Activated CD8-positive, alpha-beta T cell treated with anti-CD3 and anti-CD28 coated beads for 36 hours (primary cell): ENCODE results near the gene KCNV2. TPM values are rescaled to one million over a fixed set of nuclear protein-coding genes. Genes with fewer than 3 reads are reported as not detected.
"Not testable (repeated sequence)": the region's sequence is repeated elsewhere in the genome, so short reads cannot be mapped to it uniquely, and the experiment has no call there.

Experiments
- ATAC-seq: fragments of 200-7000 bp; cut with Tn5 transposase; one replicate; pipeline ENCODE4 v1.10.0; 2021; ENCODE audit warnings: mild to moderate bottlenecking, moderate library complexity
- CTCF ChIA-PET: fragments of 350-600 bp; sonication (Branson Sonifier 250); formaldehyde crosslinking; loops from one replicate; lab custom pipeline; 2021; ENCODE audit warnings: antibody characterized with exemption; lab: Charles Lee
- POLR2A ChIA-PET: fragments of 350-600 bp; sonication (Branson Sonifier 250); formaldehyde crosslinking; loops from one replicate; lab custom pipeline; 2021; ENCODE audit warnings: antibody characterized with exemption; lab: Charles Lee
- DNase-seq: peaks from one replicate; pipeline ENCODE4 v3.0.0-alpha.2; 2020
- H3K27ac Mint-ChIP-seq: one replicate; pipeline ENCODE4 v1.8.0; 2021; ENCODE audit warnings: mild to moderate bottlenecking, mixed read lengths
- H3K27me3 Mint-ChIP-seq: one replicate; pipeline ENCODE4 v1.8.0; 2021; ENCODE audit warnings: mixed read lengths
- H3K36me3 Mint-ChIP-seq: one replicate; pipeline ENCODE4 v1.8.0; 2021; ENCODE audit warnings: low read depth, mixed read lengths
- H3K4me1 Mint-ChIP-seq: one replicate; pipeline ENCODE4 v1.8.0; 2021; ENCODE audit warnings: low read depth, mixed read lengths
- H3K4me3 Mint-ChIP-seq: one replicate; pipeline ENCODE4 v1.8.0; 2021; ENCODE audit warnings: mild to moderate bottlenecking, moderate library complexity, mixed read lengths
- H3K9me3 Mint-ChIP-seq: one replicate; pipeline ENCODE4 v1.8.0; 2021; ENCODE audit warnings: mixed read lengths
- intact Hi-C: fragments of 100-400 bp; cut with micrococcal nuclease; formaldehyde crosslinking; loops from one replicate; pipeline ENCODE4 v1.10.0; 2022
- total RNA-seq, 2 experiments: library from RNA; stranded (reverse); gene quantifications; one replicate each; pipeline ENCODE4 v1.2.3, GENCODE V29; 2021
- TF ChIP-seq, protein P1 (sequence below): fragments of 200-600 bp; IDR thresholded peaks from one replicate; pipeline ENCODE4 v1.8.0; 2022; ENCODE audit warnings: antibody characterized with exemption, mild to moderate bottlenecking

Gene KCNV2
- total RNA-seq, 2 experiments from 2014 or later = not detected

DNA sequence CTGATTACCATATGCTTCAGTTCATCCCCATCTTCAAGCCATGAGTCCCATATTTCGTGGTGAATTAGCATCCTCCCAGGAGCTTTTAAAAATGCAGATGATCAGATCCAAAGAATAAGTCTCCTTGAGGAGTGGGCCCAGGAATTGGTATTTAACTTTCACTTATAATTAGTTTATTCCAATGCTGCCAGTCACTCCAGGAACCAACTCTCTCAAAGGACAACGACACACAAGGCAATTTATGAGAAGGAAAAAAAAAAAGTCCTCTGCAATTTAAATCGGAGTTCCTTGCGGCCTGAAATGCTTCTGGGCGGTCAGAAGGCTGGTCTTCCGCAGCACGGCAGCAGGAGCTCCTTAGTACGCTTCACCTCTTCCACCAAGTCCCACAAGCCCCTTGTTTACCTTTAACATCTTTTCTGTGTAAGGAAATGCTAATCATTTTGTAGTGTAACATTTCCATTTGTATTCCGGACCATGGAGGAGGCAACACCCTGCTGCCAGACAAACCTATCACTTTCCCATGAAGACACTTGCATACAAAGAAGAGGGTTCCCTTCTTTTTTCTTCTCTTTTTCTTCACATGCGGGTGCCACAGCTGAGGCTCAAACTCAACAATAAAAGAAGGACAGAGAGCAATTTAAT, 16.3 kb upstream of the KCNV2 start:
- POLR2A ChIA-PET = no interaction called here
- intact Hi-C loops = no loop called here
- Mint-ChIP-seq H3K4me1 (no peaks in the 10 kb centered on the region), H3K9me3 (no peaks in the 10 kb centered on the region), H3K4me3 (no peak overlapping the region), H3K27ac (no peak overlapping the region), H3K27me3 (no peaks in the 10 kb centered on the region), H3K36me3 (peaks cover 2% of the 10 kb centered on the region)
- DNase-seq (no peak), ATAC-seq (no peak)
- CTCF ChIA-PET = no interaction called here
- TF ChIP-seq, protein P1, sequence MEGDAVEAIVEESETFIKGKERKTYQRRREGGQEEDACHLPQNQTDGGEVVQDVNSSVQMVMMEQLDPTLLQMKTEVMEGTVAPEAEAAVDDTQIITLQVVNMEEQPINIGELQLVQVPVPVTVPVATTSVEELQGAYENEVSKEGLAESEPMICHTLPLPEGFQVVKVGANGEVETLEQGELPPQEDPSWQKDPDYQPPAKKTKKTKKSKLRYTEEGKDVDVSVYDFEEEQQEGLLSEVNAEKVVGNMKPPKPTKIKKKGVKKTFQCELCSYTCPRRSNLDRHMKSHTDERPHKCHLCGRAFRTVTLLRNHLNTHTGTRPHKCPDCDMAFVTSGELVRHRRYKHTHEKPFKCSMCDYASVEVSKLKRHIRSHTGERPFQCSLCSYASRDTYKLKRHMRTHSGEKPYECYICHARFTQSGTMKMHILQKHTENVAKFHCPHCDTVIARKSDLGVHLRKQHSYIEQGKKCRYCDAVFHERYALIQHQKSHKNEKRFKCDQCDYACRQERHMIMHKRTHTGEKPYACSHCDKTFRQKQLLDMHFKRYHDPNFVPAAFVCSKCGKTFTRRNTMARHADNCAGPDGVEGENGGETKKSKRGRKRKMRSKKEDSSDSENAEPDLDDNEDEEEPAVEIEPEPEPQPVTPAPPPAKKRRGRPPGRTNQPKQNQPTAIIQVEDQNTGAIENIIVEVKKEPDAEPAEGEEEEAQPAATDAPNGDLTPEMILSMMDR = no peak

DNA sequence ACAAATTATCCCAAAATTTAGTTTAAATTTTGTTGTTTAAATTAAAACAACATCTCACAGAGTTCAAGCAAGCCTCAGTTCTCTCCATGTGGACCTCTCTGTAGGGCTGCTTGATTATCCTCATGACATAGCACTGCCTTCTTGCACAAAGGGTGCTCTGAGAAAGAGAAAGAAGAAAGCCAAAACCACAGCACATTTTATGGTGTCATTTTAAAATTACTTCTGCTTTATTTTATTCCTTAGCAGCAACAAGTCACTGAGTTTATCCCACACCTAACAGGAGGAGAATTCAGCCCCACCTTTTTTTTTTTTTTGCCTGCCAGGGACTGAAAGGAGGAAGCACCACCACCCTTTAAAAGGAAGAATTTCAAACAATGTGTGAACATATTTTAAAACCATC, 12.8 kb upstream of the KCNV2 start:
- Mint-ChIP-seq H3K4me1 (no peaks in the 10 kb centered on the region), H3K36me3 (peaks cover 4% of the 10 kb centered on the region), H3K9me3 (no peaks in the 10 kb centered on the region), H3K27ac (no peak overlapping the region), H3K27me3 (no peaks in the 10 kb centered on the region), H3K4me3 (no peak overlapping the region)
- TF ChIP-seq, protein P1 = no peak
- ATAC-seq (no peak), DNase-seq (no peak)
- ChIA-PET CTCF (no interaction called here), POLR2A (no interaction called here)
- intact Hi-C loops = no loop called here

DNA sequence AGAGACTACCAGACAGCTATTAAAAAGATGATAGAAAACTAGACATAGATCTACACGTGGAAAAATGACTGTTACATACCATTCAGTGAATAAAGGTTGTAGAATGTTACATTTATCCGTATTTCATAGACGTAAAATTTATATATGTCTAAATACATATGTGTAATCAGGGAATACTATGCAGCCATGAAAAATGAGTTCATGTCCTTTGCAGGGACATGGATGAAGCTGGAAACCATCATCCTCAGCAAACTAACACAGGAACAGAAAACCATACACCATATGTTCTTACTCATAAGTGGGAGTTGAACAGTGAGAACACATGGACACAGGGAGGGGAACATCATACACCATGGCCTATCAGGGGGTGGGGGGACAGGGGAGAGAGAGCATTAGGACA, 10.1 kb upstream of the KCNV2 start:
- intact Hi-C loops, H3K36me3 Mint-ChIP-seq, POLR2A ChIA-PET, DNase-seq, H3K27me3 Mint-ChIP-seq, H3K9me3 Mint-ChIP-seq, CTCF ChIA-PET, H3K27ac Mint-ChIP-seq, ATAC-seq, H3K4me3 Mint-ChIP-seq, H3K4me1 Mint-ChIP-seq: not testable (repeated sequence)

DNA sequence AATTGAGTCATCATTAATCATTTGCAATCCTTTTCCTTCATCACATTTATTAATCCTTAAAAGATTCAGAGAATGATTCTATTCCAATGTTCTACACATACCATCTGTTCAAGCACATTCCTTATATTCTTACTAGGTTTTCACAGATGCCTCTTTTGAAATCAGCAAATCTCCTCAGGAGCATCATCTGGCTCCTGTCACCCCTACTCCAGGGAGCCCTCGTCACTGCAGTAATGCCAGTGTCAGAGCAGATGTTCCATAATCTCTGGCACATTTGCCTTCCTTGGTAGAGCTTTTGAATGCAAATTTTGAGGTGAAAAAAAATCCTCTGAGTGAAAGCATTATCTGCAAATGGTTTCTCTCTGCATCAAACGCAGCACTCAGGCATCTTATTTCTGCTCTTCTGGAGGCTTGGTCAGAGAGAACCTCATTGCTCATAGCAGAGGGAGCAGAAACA, 7.6 kb upstream of the KCNV2 start:
- H3K4me3 Mint-ChIP-seq = no peak overlapping the region
- ChIA-PET POLR2A (no interaction called here), CTCF (no interaction called here)
- DNase-seq = no peak
- no peak for ATAC-seq
- H3K9me3 Mint-ChIP-seq = peaks cover 1% of the 10 kb centered on the region
- H3K27me3 Mint-ChIP-seq = no peaks in the 10 kb centered on the region
- TF ChIP-seq, protein P1 = no peak
- H3K4me1 Mint-ChIP-seq = no peaks in the 10 kb centered on the region
- intact Hi-C loops = no loop called here
- H3K36me3 Mint-ChIP-seq = peaks cover 4% of the 10 kb centered on the region
- no peak overlapping the region for H3K27ac Mint-ChIP-seq

DNA sequence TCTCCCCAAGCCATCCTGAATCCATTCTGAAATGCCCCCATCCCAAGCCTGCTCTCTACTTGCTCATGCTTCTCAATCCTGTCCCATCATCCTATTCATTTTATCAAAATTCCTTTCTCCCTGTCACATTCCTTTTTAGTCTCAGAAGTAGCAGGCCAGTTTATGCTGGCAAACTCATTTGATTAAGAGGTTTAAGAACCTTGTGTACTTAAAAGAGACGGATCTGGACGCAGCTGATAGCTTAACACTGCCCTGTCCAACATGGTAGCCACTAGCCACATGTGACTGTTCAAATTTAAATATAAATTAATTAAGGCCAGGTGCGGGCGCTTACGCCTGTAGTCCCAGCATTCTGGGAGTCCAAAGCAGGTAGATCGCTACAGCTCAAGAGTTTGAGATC, 5.6 kb upstream of the KCNV2 start:
- no peaks in the 10 kb centered on the region for H3K27me3 Mint-ChIP-seq
- intact Hi-C loops = no loop called here
- TF ChIP-seq, protein P1 = no peak
- ATAC-seq (no peak), DNase-seq (no peak)
- H3K9me3 Mint-ChIP-seq = peaks cover 1% of the 10 kb centered on the region
- no peak overlapping the region for H3K4me3 Mint-ChIP-seq
- ChIA-PET POLR2A (no interaction called here), CTCF (no interaction called here)
- no peak overlapping the region for H3K27ac Mint-ChIP-seq
- peaks cover 3% of the 10 kb centered on the region for H3K36me3 Mint-ChIP-seq
- no peaks in the 10 kb centered on the region for H3K4me1 Mint-ChIP-seq
